A549 (cell line): ENCODE results near the gene TP53I11.

Experiments
- HMGXB4 ChIP-seq: fragments of 250-450 bp; sonication (Bioruptor Pico); IDR thresholded peaks from 2 replicates; pipeline ENCODE4 v1.5.0; 2021; ENCODE audit warnings: mild to moderate bottlenecking, moderate library complexity, borderline replicate concordance
- POLR2A ChIP-seq: IDR thresholded peaks from 2 replicates; pipeline ENCODE4 v1.6.1; 2012; ENCODE audit warnings: mild to moderate bottlenecking, low read length
- TF ChIP-seq, protein P1 (sequence below): fragments of 250-450 bp; sonication (Bioruptor Pico); IDR thresholded peaks from 2 replicates; pipeline ENCODE4 v1.5.0; 2020; ENCODE audit warnings: low read depth, mild to moderate bottlenecking, moderate library complexity

DNA sequence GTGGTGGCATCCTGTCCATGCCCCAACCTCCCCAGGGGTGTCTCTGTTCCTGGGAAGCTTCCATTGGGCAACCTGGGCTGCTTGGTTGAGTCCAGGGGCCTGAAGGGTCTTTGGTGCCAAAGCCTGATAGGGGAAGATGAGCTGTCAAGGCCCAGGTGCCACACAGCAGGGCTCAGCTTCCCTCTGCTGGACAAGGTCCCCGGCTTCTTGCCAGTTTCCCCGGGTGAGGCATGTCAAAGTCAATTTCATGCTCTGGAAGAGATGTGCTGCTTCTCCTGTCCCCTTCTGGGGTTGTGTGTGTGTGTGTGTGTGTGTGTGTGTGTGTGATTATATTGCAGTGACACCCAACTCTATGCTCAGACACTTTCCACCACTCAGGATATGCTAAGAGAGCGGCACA lies 26.9 kb downstream of the TP53I11 start:
- TF ChIP-seq POLR2A, result no peak
- TF ChIP-seq, protein P1, sequence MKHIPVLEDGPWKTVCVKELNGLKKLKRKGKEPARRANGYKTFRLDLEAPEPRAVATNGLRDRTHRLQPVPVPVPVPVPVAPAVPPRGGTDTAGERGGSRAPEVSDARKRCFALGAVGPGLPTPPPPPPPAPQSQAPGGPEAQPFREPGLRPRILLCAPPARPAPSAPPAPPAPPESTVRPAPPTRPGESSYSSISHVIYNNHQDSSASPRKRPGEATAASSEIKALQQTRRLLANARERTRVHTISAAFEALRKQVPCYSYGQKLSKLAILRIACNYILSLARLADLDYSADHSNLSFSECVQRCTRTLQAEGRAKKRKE, result no peak
- no peak for TF ChIP-seq HMGXB4
